Activated naive CD8-positive, alpha-beta T cell treated with anti-CD3 and anti-CD28 coated beads, Interleukin-2, amount 50 U/mL, for 24 hours (primary cell): ENCODE data around the gene SLC35F3.

Source experiments
- ATAC-seq: fragments of 150-1000 bp; cut with Tn5 transposase; one replicate; pipeline ENCODE4 v1.10.0; 2021
- DNase-seq: peaks from one replicate; pipeline ENCODE4 v3.0.0; 2021
- H3K27ac Mint-ChIP-seq: one replicate; pipeline ENCODE4 v1.8.0; 2021; ENCODE audit warnings: mild to moderate bottlenecking, mixed read lengths
- H3K27me3 Mint-ChIP-seq: one replicate; pipeline ENCODE4 v1.8.0; 2021; ENCODE audit warnings: mixed read lengths
- H3K36me3 Mint-ChIP-seq: one replicate; pipeline ENCODE4 v1.8.0; 2021; ENCODE audit warnings: low read depth, mixed read lengths
- H3K4me1 Mint-ChIP-seq: one replicate; pipeline ENCODE4 v1.8.0; 2021; ENCODE audit warnings: mixed read lengths
- H3K4me3 Mint-ChIP-seq: one replicate; pipeline ENCODE4 v1.8.0; 2021; ENCODE audit warnings: mild to moderate bottlenecking, moderate library complexity, mixed read lengths
- H3K9me3 Mint-ChIP-seq: one replicate; pipeline ENCODE4 v1.8.0; 2021; ENCODE audit warnings: mixed read lengths

The SLC35F3 gene

GRCh38 chr1:234072793-234073192 lies 168.3 kb downstream of the SLC35F3 start:
- no peak overlapping the region for H3K27ac Mint-ChIP-seq
- ATAC-seq (no peak), DNase-seq (no peak)
- peaks cover 5% of the 10 kb centered on the region for H3K27me3 Mint-ChIP-seq
- H3K4me1 Mint-ChIP-seq: no peaks in the 10 kb centered on the region
- H3K4me3 Mint-ChIP-seq: no peak overlapping the region
- no peaks in the 10 kb centered on the region for H3K9me3 Mint-ChIP-seq
- H3K36me3 Mint-ChIP-seq: no peaks in the 10 kb centered on the region

GRCh38 chr1:234078143-234078542 lies 173.7 kb downstream of the SLC35F3 start:
- ATAC-seq (no peak), DNase-seq (no peak)
- Mint-ChIP-seq H3K27ac (no peak overlapping the region), H3K9me3 (no peaks in the 10 kb centered on the region), H3K36me3 (no peaks in the 10 kb centered on the region), H3K4me1 (no peaks in the 10 kb centered on the region), H3K4me3 (no peak overlapping the region), H3K27me3 (peaks cover 19% of the 10 kb centered on the region)

- Mint-ChIP-seq H3K9me3 (no peaks in the 10 kb centered on the region), H3K4me1 (no peaks in the 10 kb centered on the region), H3K36me3 (no peaks in the 10 kb centered on the region), H3K4me3 (no peak overlapping the region), H3K27me3 (peaks cover 16% of the 10 kb centered on the region), H3K27ac (no peak overlapping the region)
- ATAC-seq (no peak), DNase-seq (no peak)
These were observed 175.4 kb downstream of the SLC35F3 start for GRCh38 chr1:234079896-234080295.

- H3K27ac Mint-ChIP-seq: no peak overlapping the region
- DNase-seq (no peak), ATAC-seq (no peak)
- peaks cover 24% of the 10 kb centered on the region for H3K27me3 Mint-ChIP-seq
- H3K36me3 Mint-ChIP-seq: no peaks in the 10 kb centered on the region
- H3K4me1 Mint-ChIP-seq: no peaks in the 10 kb centered on the region
- H3K9me3 Mint-ChIP-seq: no peaks in the 10 kb centered on the region
- no peak overlapping the region for H3K4me3 Mint-ChIP-seq
These were observed 179.0 kb downstream of the SLC35F3 start for GRCh38 chr1:234083460-234083859.

- Mint-ChIP-seq H3K27me3 (peaks cover 15% of the 10 kb centered on the region), H3K4me3 (no peak overlapping the region), H3K36me3 (no peaks in the 10 kb centered on the region), H3K4me1 (no peaks in the 10 kb centered on the region), H3K9me3 (no peaks in the 10 kb centered on the region), H3K27ac (no peak overlapping the region)
- ATAC-seq: no peak
- DNase-seq: no peak
These were observed 184.9 kb downstream of the SLC35F3 start for GRCh38 chr1:234089396-234089795.

GRCh38 chr1:234090212-234091064 lies 186.0 kb downstream of the SLC35F3 start:
- no peaks in the 10 kb centered on the region for H3K36me3 Mint-ChIP-seq
- H3K4me1 Mint-ChIP-seq: no peaks in the 10 kb centered on the region
- no peak for DNase-seq
- no peak overlapping the region for H3K4me3 Mint-ChIP-seq
- no peak for ATAC-seq
- peaks cover 15% of the 10 kb centered on the region for H3K27me3 Mint-ChIP-seq
- H3K27ac Mint-ChIP-seq: no peak overlapping the region
- H3K9me3 Mint-ChIP-seq: no peaks in the 10 kb centered on the region

- H3K36me3 Mint-ChIP-seq: no peaks in the 10 kb centered on the region
- H3K4me3 Mint-ChIP-seq: no peak overlapping the region
- no peaks in the 10 kb centered on the region for H3K9me3 Mint-ChIP-seq
- DNase-seq (no peak), ATAC-seq (no peak)
- no peak overlapping the region for H3K27ac Mint-ChIP-seq
- peaks cover 15% of the 10 kb centered on the region for H3K27me3 Mint-ChIP-seq
- H3K4me1 Mint-ChIP-seq: no peaks in the 10 kb centered on the region
These were observed 186.6 kb downstream of the SLC35F3 start for GRCh38 chr1:234091065-234091401.

- no peaks in the 10 kb centered on the region for H3K36me3 Mint-ChIP-seq
- no peaks in the 10 kb centered on the region for H3K9me3 Mint-ChIP-seq
- ATAC-seq (no peak), DNase-seq (no peak)
- H3K27me3 Mint-ChIP-seq: peaks cover 13% of the 10 kb centered on the region
- H3K4me1 Mint-ChIP-seq: no peaks in the 10 kb centered on the region
- no peak overlapping the region for H3K27ac Mint-ChIP-seq
- no peak overlapping the region for H3K4me3 Mint-ChIP-seq
These were observed 187.4 kb downstream of the SLC35F3 start for GRCh38 chr1:234091876-234092275.

- H3K27ac Mint-ChIP-seq: no peak overlapping the region
- no peaks in the 10 kb centered on the region for H3K9me3 Mint-ChIP-seq
- H3K27me3 Mint-ChIP-seq: peaks cover 6% of the 10 kb centered on the region
- ATAC-seq (no peak), DNase-seq (no peak)
- no peak overlapping the region for H3K4me3 Mint-ChIP-seq
- H3K36me3 Mint-ChIP-seq: no peaks in the 10 kb centered on the region
- H3K4me1 Mint-ChIP-seq: no peaks in the 10 kb centered on the region
These were observed 188.6 kb downstream of the SLC35F3 start for GRCh38 chr1:234093107-234093506.

- DNase-seq (no peak), ATAC-seq (no peak)
- H3K4me3 Mint-ChIP-seq: no peak overlapping the region
- H3K27me3 Mint-ChIP-seq: peaks cover 6% of the 10 kb centered on the region
- H3K4me1 Mint-ChIP-seq: no peaks in the 10 kb centered on the region
- no peak overlapping the region for H3K27ac Mint-ChIP-seq
- H3K36me3 Mint-ChIP-seq: no peaks in the 10 kb centered on the region
- H3K9me3 Mint-ChIP-seq: no peaks in the 10 kb centered on the region
These were observed 189.3 kb downstream of the SLC35F3 start for GRCh38 chr1:234093741-234094140.

GRCh38 chr1:234094172-234094571 lies 189.7 kb downstream of the SLC35F3 start:
- H3K9me3 Mint-ChIP-seq: no peaks in the 10 kb centered on the region

GRCh38 chr1:234096161-234096770 lies 191.8 kb downstream of the SLC35F3 start:
- DNase-seq (no peak), ATAC-seq (no peak)
- Mint-ChIP-seq H3K9me3 (no peaks in the 10 kb centered on the region), H3K4me1 (no peaks in the 10 kb centered on the region), H3K36me3 (no peaks in the 10 kb centered on the region), H3K27ac (no peak overlapping the region), H3K27me3 (peaks cover 11% of the 10 kb centered on the region), H3K4me3 (no peak overlapping the region)

More at GRCh38 chr1:234094172-234094571, 189.7 kb downstream of the SLC35F3 start:
- no peak overlapping the region for H3K27ac Mint-ChIP-seq
- H3K4me3 Mint-ChIP-seq: no peak overlapping the region
- H3K27me3 Mint-ChIP-seq: peaks cover 6% of the 10 kb centered on the region
- H3K36me3 Mint-ChIP-seq: no peaks in the 10 kb centered on the region
- ATAC-seq: no peak
- H3K4me1 Mint-ChIP-seq: no peaks in the 10 kb centered on the region
- DNase-seq: no peak

GRCh38 chr1:234102583-234102982 lies 198.1 kb downstream of the SLC35F3 start:
- Mint-ChIP-seq H3K27ac (no peak overlapping the region), H3K9me3 (no peaks in the 10 kb centered on the region), H3K27me3 (peaks cover 18% of the 10 kb centered on the region), H3K4me3 (no peak overlapping the region), H3K36me3 (no peaks in the 10 kb centered on the region), H3K4me1 (no peaks in the 10 kb centered on the region)
- no peak for DNase-seq
- ATAC-seq: no peak

GRCh38 chr1:234103198-234103597 lies 198.7 kb downstream of the SLC35F3 start:
- Mint-ChIP-seq H3K36me3 (no peaks in the 10 kb centered on the region), H3K4me3 (no peak overlapping the region), H3K9me3 (no peaks in the 10 kb centered on the region), H3K27ac (no peak overlapping the region), H3K27me3 (peaks cover 18% of the 10 kb centered on the region), H3K4me1 (no peaks in the 10 kb centered on the region)
- ATAC-seq: no peak
- no peak for DNase-seq

GRCh38 chr1:234106032-234106431 lies 201.6 kb downstream of the SLC35F3 start:
- Mint-ChIP-seq H3K27ac (no peak overlapping the region), H3K9me3 (no peaks in the 10 kb centered on the region), H3K36me3 (no peaks in the 10 kb centered on the region), H3K4me1 (no peaks in the 10 kb centered on the region), H3K4me3 (no peak overlapping the region), H3K27me3 (peaks cover 17% of the 10 kb centered on the region)
- ATAC-seq: no peak
- no peak for DNase-seq
